Mucosa of descending colon (tissue), 3 donors: ENCODE data around the gene EPN2. TPM values are rescaled to one million over a fixed set of nuclear protein-coding genes. Genes with fewer than 3 reads are reported as not detected.

Experiments used
- ATAC-seq: fragments of 200-7000 bp; cut with Tn5 transposase; one replicate; pipeline ENCODE4 v1.9.1; 2020; ENCODE audit warnings: mild to moderate bottlenecking, moderate library complexity
- DNase-seq, 3 donors: peaks; one replicate each; pipeline ENCODE4 v3.0.0-alpha.2; 2020
- H3K36me3 ChIP-seq: fragments of 200-600 bp; one replicate; pipeline ENCODE4 v1.8.0; 2021; ENCODE audit warnings: low read depth, mild to moderate bottlenecking
- H3K4me1 ChIP-seq: fragments of 200-600 bp; one replicate; pipeline ENCODE4 v1.8.0; 2021; ENCODE audit warnings: low read depth, mild to moderate bottlenecking
- H3K4me3 ChIP-seq: fragments of 200-600 bp; one replicate; pipeline ENCODE4 v1.8.0; 2021; ENCODE audit warnings: mild to moderate bottlenecking
- H3K9me3 ChIP-seq: fragments of 200-600 bp; one replicate; pipeline ENCODE4 v1.8.0; 2021; ENCODE audit warnings: mild to moderate bottlenecking
- CTCF ChIP-seq: fragments of 200-600 bp; IDR thresholded peaks from one replicate; pipeline ENCODE4 v1.8.0; 2022; ENCODE audit warnings: antibody characterized with exemption, mild to moderate bottlenecking
- intact Hi-C, 2 donors: fragments of 100-400 bp; cut with DNase I in 1 of 2; cut with micrococcal nuclease in 1 of 2; formaldehyde crosslinking; loops; one replicate each; pipeline versions ENCODE4 v1.11.0 to v1.11.1; 2022; cut with DNase I, micrococcal nuclease
- total RNA-seq, 3 donors: library from RNA; stranded (reverse); fragmentation: NEBNext Ultra II Directional in 2 of 3; extraction: Animal tissue kit (Norgen Biotek cat#: 25700) in 2 of 3; gene quantifications; one replicate each; pipeline versions ENCODE4 v1.2.1 to v1.2.4, GENCODE V29; 2021 to 2023
- donor health status: DM: no; HTN: no; CAD: no; lungs with moderate emphysema.
- donor health status: DM: no; HTN: no; CAD: no.
- donor health status: DM: no; HTN: yes; CAD: no.

Gene EPN2
- total RNA-seq, 3 donors from 2014 or later: 32.6 to 75.8 (median 45.0) TPM

- DNase-seq: no peak
- no peak for ATAC-seq
- no peak for TF ChIP-seq CTCF
- H3K9me3 ChIP-seq: no peaks in the 10 kb centered on the region
- intact Hi-C loops: loop anchor here (5.0 to 10.0 kb wide), 2 partner anchors 84 to 402 kb away; no protein-coding TSS in a partner anchor
- H3K4me1 ChIP-seq: peaks cover 9% of the 10 kb centered on the region
- no peaks in the 10 kb centered on the region for H3K36me3 ChIP-seq
- no peak overlapping the region for H3K4me3 ChIP-seq
Observed at GRCh38 chr17:19363114-19363438, 125.9 kb downstream of the EPN2 start.

DNA sequence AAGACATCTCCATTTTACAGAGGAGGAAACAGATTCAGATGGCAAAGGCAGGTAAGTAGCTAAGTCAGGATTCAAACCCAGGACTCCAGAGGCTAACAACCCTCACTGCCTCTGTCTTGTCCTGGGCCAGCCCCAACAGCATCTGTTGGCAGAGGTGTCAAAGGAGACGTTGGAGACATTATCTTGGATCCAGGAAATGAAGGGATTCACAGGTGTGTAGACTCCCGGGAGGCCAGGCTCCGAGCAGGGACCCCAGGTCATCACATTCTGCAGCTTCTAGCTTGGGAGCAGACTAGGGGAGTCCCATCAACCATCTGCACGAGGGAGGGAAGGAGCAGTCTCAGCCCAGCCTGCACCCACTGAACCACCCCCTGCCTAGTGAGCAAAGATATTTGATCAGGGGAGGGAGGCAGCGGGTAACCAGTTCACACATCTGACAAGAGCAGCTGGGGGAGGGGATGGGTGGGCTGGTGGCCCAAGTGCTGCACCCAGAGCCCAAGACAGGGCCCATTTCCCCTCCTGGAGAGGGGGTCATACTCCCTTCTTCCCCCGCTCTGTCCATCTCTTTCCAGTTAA is 126.4 kb downstream of the EPN2 start:
- ATAC-seq (no peak), DNase-seq (peak in 1 of 3 donors; percentile 27)
- TF ChIP-seq CTCF: no peak
- no peaks in the 10 kb centered on the region for H3K36me3 ChIP-seq
- peaks cover 9% of the 10 kb centered on the region for H3K4me1 ChIP-seq
- H3K4me3 ChIP-seq: no peak overlapping the region
- intact Hi-C loops: loop anchor here (5.0 to 10.0 kb wide), 2 partner anchors 84 to 401 kb away; no protein-coding TSS in a partner anchor
- no peaks in the 10 kb centered on the region for H3K9me3 ChIP-seq

- Histone ChIP-seq H3K4me1 (peaks cover 12% of the 10 kb centered on the region), H3K4me3 (no peak overlapping the region), H3K36me3 (no peaks in the 10 kb centered on the region), H3K9me3 (no peaks in the 10 kb centered on the region)
- peak in 1 of 3 donors; percentile 22 for DNase-seq
- no peak for ATAC-seq
- no peak for TF ChIP-seq CTCF
- intact Hi-C loops: loop anchor here (5.0 to 10.0 kb wide), 2 partner anchors 82 to 400 kb away; no protein-coding TSS in a partner anchor
Observed at GRCh38 chr17:19364699-19365498, 127.7 kb downstream of the EPN2 start.

- no peak overlapping the region for H3K4me3 ChIP-seq
- no peak for TF ChIP-seq CTCF
- peaks cover 18% of the 10 kb centered on the region for H3K4me1 ChIP-seq
- ATAC-seq (no peak), DNase-seq (no peak)
- H3K9me3 ChIP-seq: no peaks in the 10 kb centered on the region
- intact Hi-C loops: loop anchor here (10.0 kb wide), 1 partner anchor 399 kb away; no protein-coding TSS in a partner anchor
- no peaks in the 10 kb centered on the region for H3K36me3 ChIP-seq
Observed at GRCh38 chr17:19365499-19365817, 128.3 kb downstream of the EPN2 start.

- no peak for ATAC-seq
- TF ChIP-seq CTCF: no peak
- no peak for DNase-seq
- intact Hi-C loops: loop anchor here (10.0 kb wide), 1 partner anchor 399 kb away; no protein-coding TSS in a partner anchor
- no peaks in the 10 kb centered on the region for H3K36me3 ChIP-seq
- no peaks in the 10 kb centered on the region for H3K9me3 ChIP-seq
- H3K4me3 ChIP-seq: no peak overlapping the region
- peaks cover 18% of the 10 kb centered on the region for H3K4me1 ChIP-seq
Observed at GRCh38 chr17:19365833-19366636, 128.9 kb downstream of the EPN2 start.
